H1 (cell line): ENCODE results near the gene R3HDM2. TPM values are rescaled to one million over a fixed set of nuclear protein-coding genes. Genes with fewer than 3 reads are reported as not detected.

Experiments
- ATF3 ChIP-seq: IDR thresholded peaks from 2 replicates; pipeline ENCODE4 v1.6.1; 2011; ENCODE audit warnings: low read depth, mild to moderate bottlenecking, low read length; ENCODE audit not compliant: insufficient read depth
- BACH1 ChIP-seq: IDR thresholded peaks from 2 replicates; pipeline ENCODE4 v1.6.1; 2012; ENCODE audit warnings: low read length, improper control_type of control experiment
- BCL11A ChIP-seq, 2 experiments: IDR thresholded peaks; one replicate each; pipeline ENCODE4 v1.6.1; 2011; ENCODE audit warnings: low read depth in 2 of 2, low read length in 2 of 2, mild to moderate bottlenecking in 2 of 2
- BRCA1 ChIP-seq: IDR thresholded peaks from 2 replicates; pipeline ENCODE4 v1.6.1; 2012; ENCODE audit warnings: low read depth, low read length, improper control_type of control experiment
- CBX8 ChIP-seq: fragments of 300-800, 300-1000 bp; sonication (generic); IDR thresholded peaks from 2 replicates; pipeline ENCODE4 v1.7.1; 2016; ENCODE audit warnings: low read depth, low read length, borderline replicate concordance
- CHD1 ChIP-seq: IDR thresholded peaks from 2 replicates; pipeline ENCODE4 v1.6.1; 2012; ENCODE audit warnings: low read depth, low read length, improper control_type of control experiment
- CTCF ChIP-seq, 3 experiments: IDR thresholded peaks; 1 replicate in 2 of 3; 2 replicates in 1 of 3; pipeline versions ENCODE4 v1.5.1 to v1.6.1; 2011; ENCODE audit warnings: low read length in 3 of 3, mild to moderate bottlenecking in 3 of 3, inconsistent platforms in 2 of 3, low read depth in 1 of 3, moderate library complexity in 1 of 3; ENCODE audit not compliant: insufficient read depth in 1 of 3; ENCODE audit errors: control extremely low read depth in 1 of 3
- FOSL1 ChIP-seq: IDR thresholded peaks from 2 replicates; pipeline ENCODE4 v1.6.1; 2011; ENCODE audit warnings: mild to moderate bottlenecking, low read depth, low read length, moderate library complexity; ENCODE audit not compliant: insufficient read depth
- GABPA ChIP-seq: IDR thresholded peaks from 2 replicates; pipeline ENCODE4 v1.6.1; 2011; ENCODE audit warnings: mild to moderate bottlenecking, low read length, moderate library complexity, borderline replicate concordance; ENCODE audit not compliant: insufficient read depth
- GTF2F1 ChIP-seq: IDR thresholded peaks from 2 replicates; pipeline ENCODE4 v1.6.1; 2012; ENCODE audit warnings: low read depth, low read length, improper control_type of control experiment, borderline replicate concordance
- HDAC2 ChIP-seq, 2 experiments: fragments of 300-600 bp in 1 of 2; sonication (generic) in 1 of 2; IDR thresholded peaks; 2 replicates each; pipeline ENCODE4 v1.6.1; 2011 to 2012; ENCODE audit warnings: low read depth in 2 of 2, low read length in 2 of 2, mild to moderate bottlenecking in 2 of 2, moderate library complexity in 2 of 2, borderline replicate concordance in 1 of 2, inconsistent platforms in 1 of 2
- JUND ChIP-seq: IDR thresholded peaks from 2 replicates; pipeline ENCODE4 v1.6.1; 2011; ENCODE audit warnings: mild to moderate bottlenecking, improper control_type of control experiment, low read length
- KDM1A ChIP-seq: fragments of 200-600, 300-600 bp; sonication (generic); IDR thresholded peaks from 2 replicates; pipeline ENCODE4 v1.7.1; 2016; ENCODE audit warnings: mild to moderate bottlenecking, low read length, borderline replicate concordance
- MAFK ChIP-seq: IDR thresholded peaks from 2 replicates; pipeline ENCODE4 v1.6.1; 2012; ENCODE audit warnings: low read depth, mild to moderate bottlenecking, improper control_type of control experiment, low read length
- POLR2AphosphoS5 ChIP-seq: IDR thresholded peaks from 2 replicates; pipeline ENCODE4 v1.6.1; 2011; ENCODE audit warnings: low read depth, low read length
- RAD21 ChIP-seq, 2 experiments: IDR thresholded peaks in 1 of 2; conservative IDR thresholded peaks in 1 of 2; 2 replicates each; pipeline ENCODE4 v1.6.1; 2011; ENCODE audit warnings: low read depth in 2 of 2, low read length in 2 of 2, improper control_type of control experiment in 1 of 2, inconsistent platforms in 1 of 2, mild to moderate bottlenecking in 1 of 2, moderate library complexity in 1 of 2
- SIN3A ChIP-seq, 2 experiments: IDR thresholded peaks in 1 of 2; conservative IDR thresholded peaks in 1 of 2; 2 replicates each; pipeline ENCODE4 v1.6.1; 2011 to 2012; ENCODE audit warnings: low read length in 2 of 2, improper control_type of control experiment in 1 of 2, low read depth in 1 of 2, mild to moderate bottlenecking in 1 of 2
- SP1 ChIP-seq: IDR thresholded peaks from 2 replicates; pipeline ENCODE4 v1.6.1; 2011; ENCODE audit warnings: low read depth, low read length
- SRF ChIP-seq: IDR thresholded peaks from 2 replicates; pipeline ENCODE4 v1.6.1; 2011; ENCODE audit warnings: mild to moderate bottlenecking, low read depth, low read length, moderate library complexity
- TBP ChIP-seq: IDR thresholded peaks from 2 replicates; pipeline ENCODE4 v1.6.1; 2011; ENCODE audit warnings: low read depth, low read length, improper control_type of control experiment
- TCF12 ChIP-seq: IDR thresholded peaks from 2 replicates; pipeline ENCODE4 v1.6.1; 2011; ENCODE audit warnings: low read depth, mild to moderate bottlenecking, low read length
- polyA plus RNA-seq, 7 experiments: library from polyadenylated mRNA; depleted of rRNA in 3 of 7; stranded (reverse) in 5 of 7; unstranded in 2 of 7; fragments of >200 nt in 5 of 7; fragments of 200-250 nt in 2 of 7; gene quantifications; 1 replicate in 5 of 7; 2 replicates in 1 of 7; 4 replicates in 1 of 7; pipeline versions ENCODE4 v1.2.1 to v1.2.3, GENCODE V29; 2011 to 2013; ENCODE audit warnings: missing spikeins in 2 of 7, mixed read lengths in 2 of 7
- total RNA-seq: library from RNA; stranded (reverse); fragmentation: NEBNext Ultra II Directional; extraction: Animal tissue kit (Norgen Biotek cat#: 25700); gene quantifications from 2 replicates; pipeline ENCODE4 v1.2.1, GENCODE V29; 2021

The R3HDM2 gene
- total and polyA plus RNA-seq, 2 of the 8 experiments (the other 6 are each of a cell fraction or from before 2014, with no cell fraction given) = 25.6 to 27.0 TPM

GRCh38 chr12:57456145-57456700, 25.4 kb upstream of the R3HDM2 start (continued):
- TF ChIP-seq FOSL1 (no peak), CBX8 (no peak), BRCA1 (no peak), KDM1A (peak; percentile 23; the same call in 1 of the 2 replicates), RAD21 (IDR thresholded peaks at IDR 0.05 in 1 of 2, conservative IDR thresholded peaks at IDR 0.05 in 1 of 2; ENCODE audit: low read depth in 2 of 2, low read length in 2 of 2) (peak; percentile 55 to 65), TBP (no peak), MAFK (no peak), POLR2AphosphoS5 (no peak; the same call in 1 of the 2 replicates), ATF3 (no peak), GABPA (no peak; the same call in 1 of the 2 replicates), SIN3A (conservative IDR thresholded peaks at IDR 0.05 in 1 of 2, IDR thresholded peaks at IDR 0.05 in 1 of 2; ENCODE audit: low read depth in 1 of 2, low read length in 2 of 2) (0 out of 4 replicates have a peak, but pooled peaks of 1 of the 2 experiments have one; percentile 8), CTCF (IDR thresholded peaks at IDR 0.05; ENCODE audit: control extremely low read depth in 1 of 3, insufficient read depth in 1 of 3, low read depth in 1 of 3, low read length in 3 of 3) (peak in 2 of 3 experiments; percentile 93 to 94; a peak in 3 of 4 replicates), BACH1 (no peak), GTF2F1 (no peak), BCL11A (IDR thresholded peaks at IDR 0.05; ENCODE audit: low read depth in 2 of 2, low read length in 2 of 2) (no peak), HDAC2 (IDR thresholded peaks at IDR 0.05; ENCODE audit: borderline replicate concordance in 1 of 2, low read depth in 2 of 2, low read length in 2 of 2) (0 out of 4 replicates have a peak, but pooled peaks of 1 of the 2 experiments have one; percentile 50), JUND (no peak), SRF (no peak), CHD1 (no peak), TCF12 (no peak), SP1 (0 out of 2 replicates have a peak, but pooled peaks have one; percentile 30)
